ENCODE data around the gene FOXO1.

FOXO1 gene

GRCh38 chr13:40579535-40579934 is 86.9 kb downstream of the FOXO1 start:
- DNase-seq, result no peak

GRCh38 chr13:40578055-40578454 is 88.4 kb downstream of the FOXO1 start:
- H3K27me3 ChIP-seq (ENCODE audit: insufficient read depth, low read length, poor library complexity), result no peaks in the 10 kb centered on the region
- no peak for TF ChIP-seq CTCF (IDR thresholded peaks at IDR 0.05; ENCODE audit: borderline replicate concordance, extremely low read depth, low read length, poor library complexity, severe bottlenecking)
- TF ChIP-seq EZH2 (IDR thresholded peaks at IDR 0.05; ENCODE audit: borderline replicate concordance, low read depth, low read length, severe bottlenecking), result no peak
- no peak overlapping the region for H3K9ac ChIP-seq (ENCODE audit: low read depth, low read length)
- H3K4me2 ChIP-seq (ENCODE audit: insufficient read depth, low read length), result no peak overlapping the region
- peaks cover 1% of the 10 kb centered on the region for H3K9me3 ChIP-seq (ENCODE audit: insufficient read depth, low read length, severe bottlenecking)
- no peak overlapping the region for H2AFZ ChIP-seq (ENCODE audit: low read depth, low read length)
- ATAC-seq (ENCODE audit: insufficient read depth, low read depth) (no peak), DNase-seq (no peak)
- no peaks in the 10 kb centered on the region for H3K4me1 ChIP-seq (ENCODE audit: insufficient read depth, low read length)
- no peak overlapping the region for H3K4me3 ChIP-seq (ENCODE audit: low read depth in 1 of 2, low read length in 2 of 2)
- no peaks in the 10 kb centered on the region for H3K79me2 ChIP-seq (ENCODE audit: insufficient read depth, low read length)
- no peaks in the 10 kb centered on the region for H3K36me3 ChIP-seq (ENCODE audit: insufficient read depth, low read length)
- H4K20me1 ChIP-seq (ENCODE audit: insufficient read depth, low read length), result peaks cover 6% of the 10 kb centered on the region; the same call in 1 of the 2 replicates
- no peak overlapping the region for H3K27ac ChIP-seq (ENCODE audit: low read length)

More at GRCh38 chr13:40579535-40579934, 86.9 kb downstream of the FOXO1 start:
- Histone ChIP-seq H3K27ac (ENCODE audit: low read length) (no peak overlapping the region), H4K20me1 (ENCODE audit: insufficient read depth, low read length) (peaks cover 6% of the 10 kb centered on the region; the same call in 1 of the 2 replicates), H3K79me2 (ENCODE audit: insufficient read depth, low read length) (no peaks in the 10 kb centered on the region), H2AFZ (ENCODE audit: low read depth, low read length) (no peak overlapping the region), H3K27me3 (ENCODE audit: insufficient read depth, low read length, poor library complexity) (no peaks in the 10 kb centered on the region), H3K9ac (ENCODE audit: low read depth, low read length) (no peak overlapping the region), H3K4me3 (ENCODE audit: low read depth in 1 of 2, low read length in 2 of 2) (no peak overlapping the region), H3K9me3 (ENCODE audit: insufficient read depth, low read length, severe bottlenecking) (peaks cover 6% of the 10 kb centered on the region), H3K36me3 (ENCODE audit: insufficient read depth, low read length) (no peaks in the 10 kb centered on the region), H3K4me2 (ENCODE audit: insufficient read depth, low read length) (no peak overlapping the region), H3K4me1 (ENCODE audit: insufficient read depth, low read length) (no peaks in the 10 kb centered on the region)
- no peak for ATAC-seq (ENCODE audit: insufficient read depth, low read depth)
- TF ChIP-seq CTCF (IDR thresholded peaks at IDR 0.05; ENCODE audit: borderline replicate concordance, extremely low read depth, low read length, poor library complexity, severe bottlenecking) (no peak), EZH2 (IDR thresholded peaks at IDR 0.05; ENCODE audit: borderline replicate concordance, low read depth, low read length, severe bottlenecking) (no peak)

- Histone ChIP-seq H3K4me3 (ENCODE audit: low read depth in 1 of 2, low read length in 2 of 2) (no peak overlapping the region), H4K20me1 (ENCODE audit: insufficient read depth, low read length) (peaks cover 8% of the 10 kb centered on the region; the same call in 1 of the 2 replicates), H3K27me3 (ENCODE audit: insufficient read depth, low read length, poor library complexity) (no peaks in the 10 kb centered on the region), H3K4me1 (ENCODE audit: insufficient read depth, low read length) (no peaks in the 10 kb centered on the region), H3K4me2 (ENCODE audit: insufficient read depth, low read length) (no peak overlapping the region), H3K79me2 (ENCODE audit: insufficient read depth, low read length) (no peaks in the 10 kb centered on the region), H3K36me3 (ENCODE audit: insufficient read depth, low read length) (no peaks in the 10 kb centered on the region), H3K9me3 (ENCODE audit: insufficient read depth, low read length, severe bottlenecking) (no peaks in the 10 kb centered on the region), H3K27ac (ENCODE audit: low read length) (no peak overlapping the region), H3K9ac (ENCODE audit: low read depth, low read length) (no peak overlapping the region), H2AFZ (ENCODE audit: low read depth, low read length) (no peak overlapping the region)
- no peak for ATAC-seq (ENCODE audit: insufficient read depth, low read depth)
- TF ChIP-seq CTCF (IDR thresholded peaks at IDR 0.05; ENCODE audit: borderline replicate concordance, extremely low read depth, low read length, poor library complexity, severe bottlenecking) (no peak), EZH2 (IDR thresholded peaks at IDR 0.05; ENCODE audit: borderline replicate concordance, low read depth, low read length, severe bottlenecking) (no peak)
- no peak for DNase-seq
Measured at GRCh38 chr13:40576369-40576768, 90.1 kb downstream of the FOXO1 start.

GRCh38 chr13:40572961-40573360 is 93.5 kb downstream of the FOXO1 start:
- no peak for TF ChIP-seq EZH2 (IDR thresholded peaks at IDR 0.05; ENCODE audit: borderline replicate concordance, low read depth, low read length, severe bottlenecking)
- TF ChIP-seq CTCF (IDR thresholded peaks at IDR 0.05; ENCODE audit: borderline replicate concordance, extremely low read depth, low read length, poor library complexity, severe bottlenecking), result no peak
- no peak overlapping the region for H3K27ac ChIP-seq (ENCODE audit: low read length)
- H4K20me1 ChIP-seq (ENCODE audit: insufficient read depth, low read length), result peaks cover 10% of the 10 kb centered on the region; the same call in 1 of the 2 replicates

More at GRCh38 chr13:40572961-40573360, 93.5 kb downstream of the FOXO1 start:
- Histone ChIP-seq H3K9me3 (ENCODE audit: insufficient read depth, low read length, severe bottlenecking) (no peaks in the 10 kb centered on the region), H3K4me3 (ENCODE audit: low read depth in 1 of 2, low read length in 2 of 2) (no peak overlapping the region), H3K4me2 (ENCODE audit: insufficient read depth, low read length) (no peak overlapping the region), H3K36me3 (ENCODE audit: insufficient read depth, low read length) (no peaks in the 10 kb centered on the region), H3K27me3 (ENCODE audit: insufficient read depth, low read length, poor library complexity) (no peaks in the 10 kb centered on the region), H3K79me2 (ENCODE audit: insufficient read depth, low read length) (no peaks in the 10 kb centered on the region), H3K4me1 (ENCODE audit: insufficient read depth, low read length) (no peaks in the 10 kb centered on the region), H3K9ac (ENCODE audit: low read depth, low read length) (no peak overlapping the region), H2AFZ (ENCODE audit: low read depth, low read length) (no peak overlapping the region)
- ATAC-seq (ENCODE audit: insufficient read depth, low read depth) (no peak), DNase-seq (no peak)

Data from DND-41 (cell line).